Smooth muscle cell (in vitro differentiated cells): ENCODE data around the gene LDLRAD3. TPM values are rescaled to one million over a fixed set of nuclear protein-coding genes. Genes with fewer than 3 reads are reported as not detected.

ENCODE experiments used
- DNase-seq: peaks from one replicate; lab custom pipeline; 2025; ENCODE audit not compliant: unreplicated experiment; lab: John Stamatoyannopoulos, UW
- H2AFZ ChIP-seq: fragments of 200-600 bp; sonication (generic); 2 replicates; pipeline ENCODE4 v1.6.0; 2016; ENCODE audit warnings: antibody characterized with exemption, low read depth, mild to moderate bottlenecking
- H3F3A ChIP-seq: fragments of 200-600 bp; sonication (generic); 2 replicates; pipeline ENCODE4 v1.6.0; 2017; ENCODE audit warnings: antibody characterized with exemption, low read depth
- H3K27ac ChIP-seq: fragments of 200-600 bp; sonication (generic); 2 replicates; pipeline ENCODE4 v1.5.1; 2016; ENCODE audit warnings: low read depth, mild to moderate bottlenecking
- H3K27me3 ChIP-seq: fragments of 200-600 bp; sonication (generic); 2 replicates; pipeline ENCODE4 v1.6.1; 2016; ENCODE audit warnings: low read depth, mild to moderate bottlenecking
- H3K36me3 ChIP-seq: fragments of 200-600 bp; sonication (generic); 2 replicates; pipeline ENCODE4 v1.5.1; 2016; ENCODE audit warnings: low read depth
- H3K4me1 ChIP-seq: fragments of 200-600 bp; sonication (generic); 2 replicates; pipeline ENCODE4 v1.5.1; 2016; ENCODE audit warnings: low read depth
- H3K4me2 ChIP-seq: fragments of 200-600 bp; sonication (generic); 2 replicates; pipeline ENCODE4 v1.6.0; 2016; ENCODE audit warnings: mild to moderate bottlenecking
- H3K4me3 ChIP-seq: fragments of 200-600 bp; sonication (generic); 2 replicates; pipeline ENCODE4 v1.5.1; 2016; ENCODE audit warnings: mild to moderate bottlenecking
- H3K79me2 ChIP-seq: fragments of 200-600 bp; sonication (generic); 2 replicates; pipeline ENCODE4 v1.6.0; 2016; ENCODE audit warnings: low read depth, mild to moderate bottlenecking
- H3K9ac ChIP-seq: fragments of 200-600 bp; sonication (generic); 2 replicates; pipeline ENCODE4 v1.6.0; 2016; ENCODE audit warnings: low read depth
- H3K9me3 ChIP-seq: fragments of 200-600 bp; sonication (generic); replicated peaks from 2 replicates; pipeline ENCODE4 v1.5.1; 2016; ENCODE audit warnings: low read depth
- H4K20me1 ChIP-seq: fragments of 200-600 bp; sonication (generic); 2 replicates; pipeline ENCODE4 v1.6.0; 2016; ENCODE audit warnings: low read depth
- CTCF ChIP-seq: fragments of 200-600 bp; sonication (generic); IDR thresholded peaks from 2 replicates; pipeline ENCODE4 v1.5.1; 2017; ENCODE audit warnings: borderline replicate concordance, mild to moderate bottlenecking, antibody characterized with exemption; ENCODE audit not compliant: insufficient read depth, poor library complexity, severe bottlenecking
- WGBS: methylation state at CpG from one replicate; pipeline ENCODE4 v1.1.7; 2016; ENCODE audit warnings: low lambda C conversion rate; 5-methylcytosine and 5-hydroxymethylcytosine counted together
- polyA plus RNA-seq: library from polyadenylated mRNA; unstranded; fragments of >200 nt; fragmentation: Nextera tagmentation; extraction: Ambion mirVana; gene quantifications from 2 replicates; pipeline ENCODE4 v1.2.1, GENCODE V29; 2016
- total RNA-seq: library from RNA; depleted of rRNA; stranded (reverse); fragments of >200 nt; gene quantifications from 2 replicates; pipeline ENCODE4 v1.2.3, GENCODE V29; 2014

LDLRAD3 gene
- total and polyA plus RNA-seq, 2 experiments from 2014 or later, result 6.1 to 10.0 TPM

DNA sequence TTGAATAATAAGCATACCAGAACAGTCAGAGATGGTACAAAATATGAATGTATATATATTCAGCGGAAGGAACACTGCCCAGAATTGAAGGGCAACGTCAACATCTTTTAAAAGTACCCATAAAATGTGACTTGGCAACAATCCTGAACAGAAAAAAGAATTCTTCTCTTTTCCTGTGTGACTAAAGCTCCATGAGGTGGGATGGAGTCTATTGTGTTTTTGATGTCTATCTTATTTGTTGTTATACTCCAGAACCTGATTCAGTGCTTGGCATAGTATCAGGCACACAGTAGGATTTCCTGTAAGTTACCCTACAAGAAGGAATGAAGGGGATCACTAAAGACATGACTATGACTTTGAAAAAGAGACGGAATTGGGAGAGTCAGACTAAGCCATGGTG lies 10.3 kb downstream of the LDLRAD3 start:
- Histone ChIP-seq H3K9me3 (no peaks in the 10 kb centered on the region), H4K20me1 (peaks cover 55% of the 10 kb centered on the region), H3K27ac (no peak overlapping the region), H3K4me1 (no peaks in the 10 kb centered on the region), H2AFZ (no peak overlapping the region), H3K9ac (no peak overlapping the region), H3K4me2 (no peak overlapping the region), H3K79me2 (peaks cover 33% of the 10 kb centered on the region), H3F3A (no peaks in the 10 kb centered on the region), H3K4me3 (no peak overlapping the region), H3K27me3 (no peaks in the 10 kb centered on the region), H3K36me3 (no peaks in the 10 kb centered on the region)
- 93% methylated on average over 3 of the region's 3 CpGs for WGBS
- TF ChIP-seq CTCF, result no peak
- no peak for DNase-seq

DNA sequence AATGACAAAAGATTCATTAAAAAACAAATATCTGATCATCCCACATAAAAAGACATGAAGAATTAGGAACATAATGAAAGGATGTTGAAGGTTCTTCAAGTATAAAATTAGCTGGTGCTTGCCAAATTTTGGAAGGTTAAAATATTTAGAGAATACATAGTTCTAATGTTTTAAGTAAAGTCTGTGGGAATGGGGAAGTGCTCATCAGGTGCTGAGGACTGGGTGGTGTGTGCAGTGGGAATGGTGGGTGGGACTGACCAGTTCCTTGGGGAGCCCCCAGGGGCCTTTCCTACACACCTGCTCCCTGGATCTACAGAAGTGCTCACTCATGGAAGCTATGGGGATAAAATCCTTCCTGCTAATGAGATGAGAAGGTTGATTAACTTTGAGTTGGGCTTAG lies 11.8 kb downstream of the LDLRAD3 start:
- no peaks in the 10 kb centered on the region for H3K4me1 ChIP-seq
- H3K9ac ChIP-seq, result no peak overlapping the region
- H3K79me2 ChIP-seq, result peaks cover 32% of the 10 kb centered on the region
- no peaks in the 10 kb centered on the region for H3F3A ChIP-seq
- no peak overlapping the region for H2AFZ ChIP-seq
- no peaks in the 10 kb centered on the region for H3K27me3 ChIP-seq
- H4K20me1 ChIP-seq, result peaks cover 51% of the 10 kb centered on the region
- no peaks in the 10 kb centered on the region for H3K9me3 ChIP-seq
- H3K36me3 ChIP-seq, result no peaks in the 10 kb centered on the region
- no peak overlapping the region for H3K4me3 ChIP-seq
- H3K4me2 ChIP-seq, result no peak overlapping the region
- DNase-seq, result no peak
- no peak for TF ChIP-seq CTCF
- no peak overlapping the region for H3K27ac ChIP-seq

GRCh38 chr11:35962369-35963138 lies 18.7 kb downstream of the LDLRAD3 start:
- H3K27me3 ChIP-seq, result no peaks in the 10 kb centered on the region
- H3F3A ChIP-seq, result no peaks in the 10 kb centered on the region
- no peak overlapping the region for H3K9ac ChIP-seq
- no peak overlapping the region for H3K4me2 ChIP-seq
- no peak overlapping the region for H3K4me3 ChIP-seq
- WGBS, result 89% methylated on average over 8 of the region's 8 CpGs
- TF ChIP-seq CTCF, result no peak
- H4K20me1 ChIP-seq, result peaks cover 32% of the 10 kb centered on the region
- no peak for DNase-seq
- H3K4me1 ChIP-seq, result no peaks in the 10 kb centered on the region
- H3K27ac ChIP-seq, result no peak overlapping the region
- H3K36me3 ChIP-seq, result no peaks in the 10 kb centered on the region
- no peaks in the 10 kb centered on the region for H3K9me3 ChIP-seq
- H3K79me2 ChIP-seq, result peaks cover 27% of the 10 kb centered on the region
- H2AFZ ChIP-seq, result no peak overlapping the region

DNA sequence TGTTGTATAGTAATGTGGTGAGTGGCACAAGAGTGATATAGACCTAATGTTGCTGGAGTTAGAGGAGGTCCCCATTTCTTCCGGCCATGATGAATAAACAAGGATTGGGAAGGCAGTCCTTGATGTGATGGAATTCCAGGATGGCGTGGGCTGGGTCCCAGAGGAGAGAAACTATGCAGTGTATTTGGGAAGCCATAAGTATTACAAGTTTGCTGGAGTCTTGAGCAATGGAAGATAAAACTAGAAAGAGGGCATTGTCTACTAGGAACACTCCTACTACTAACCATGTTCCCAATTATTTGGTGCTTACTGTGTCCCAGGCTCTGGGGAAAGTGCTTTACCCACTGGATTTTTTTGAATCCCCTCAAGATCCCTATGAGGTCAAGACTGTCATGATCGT lies 20.0 kb downstream of the LDLRAD3 start:
- no peak for DNase-seq
- 95% methylated on average over 3 of the region's 3 CpGs for WGBS
- no peak for TF ChIP-seq CTCF
- H2AFZ ChIP-seq, result no peak overlapping the region
- H3K4me3 ChIP-seq, result no peak overlapping the region
- H3K27me3 ChIP-seq, result no peaks in the 10 kb centered on the region
- H3K4me2 ChIP-seq, result no peak overlapping the region
- peaks cover 39% of the 10 kb centered on the region for H4K20me1 ChIP-seq
- no peak overlapping the region for H3K27ac ChIP-seq
- no peaks in the 10 kb centered on the region for H3F3A ChIP-seq
- peaks cover 25% of the 10 kb centered on the region for H3K79me2 ChIP-seq
- H3K9me3 ChIP-seq, result no peaks in the 10 kb centered on the region
- no peak overlapping the region for H3K9ac ChIP-seq
- H3K4me1 ChIP-seq, result no peaks in the 10 kb centered on the region
- H3K36me3 ChIP-seq, result no peaks in the 10 kb centered on the region
